Sigmoid colon (tissue), 7 donors: Measurements from ENCODE around the gene GBGT1. TPM values are rescaled to one million over a fixed set of nuclear protein-coding genes. Genes with fewer than 3 reads are reported as not detected.

Experiments
- DNase-seq: peaks from one replicate; pipeline ENCODE4 v3.0.0-alpha.2; 2019
- H3K27ac ChIP-seq, 4 donors: fragments of 200-600 bp; sonication (generic); one replicate each; pipeline ENCODE4 v1.5.1; 2016 to 2019; ENCODE audit warnings: mild to moderate bottlenecking in 1 of 4
- H3K27me3 ChIP-seq, 3 donors: fragments of 200-600 bp; sonication (generic); one replicate each; pipeline ENCODE4 v1.5.1; 2019; ENCODE audit warnings: mild to moderate bottlenecking in 1 of 3
- H3K36me3 ChIP-seq, 4 donors: fragments of 200-600 bp; sonication (generic); one replicate each; pipeline ENCODE4 v1.5.1; 2016 to 2019
- H3K4me1 ChIP-seq, 4 donors: fragments of 200-600 bp; sonication (generic); one replicate each; pipeline ENCODE4 v1.5.1; 2017 to 2019
- H3K4me3 ChIP-seq, 4 donors: fragments of 200-600 bp; sonication (generic); one replicate each; pipeline ENCODE4 v1.5.1; 2017 to 2019; ENCODE audit warnings: mild to moderate bottlenecking in 2 of 4, moderate library complexity in 1 of 4
- H3K9me3 ChIP-seq, 4 donors: fragments of 200-600 bp in 3 of 4; sonication (generic) in 3 of 4; one replicate each; pipeline versions ENCODE4 v1.5.1 to v1.6.1; 2013 to 2019
- CTCF ChIP-seq, 4 experiments: fragments of 450-650 bp in 3 of 4; fragments of 200-600 bp in 1 of 4; IDR thresholded peaks; one replicate each; pipeline ENCODE4 v1.5.1; 2016 to 2019; ENCODE audit warnings: antibody characterized with exemption in 4 of 4, mild to moderate bottlenecking in 3 of 4, moderate library complexity in 2 of 4
- EP300 ChIP-seq, 4 donors: sonication (generic); formaldehyde crosslinking; IDR thresholded peaks; one replicate each; pipeline ENCODE4 v1.6.1; 2017; ENCODE audit warnings: antibody characterized with exemption in 4 of 4
- POLR2A ChIP-seq, 2 donors: fragments of 450-650 bp; IDR thresholded peaks; one replicate each; pipeline ENCODE4 v1.6.1; 2016; ENCODE audit warnings: antibody characterized with exemption in 2 of 2, mild to moderate bottlenecking in 2 of 2, moderate library complexity in 2 of 2
- POLR2AphosphoS5 ChIP-seq, 4 donors: sonication (generic); formaldehyde crosslinking; IDR thresholded peaks; one replicate each; pipeline ENCODE4 v1.6.1; 2017; ENCODE audit warnings: antibody characterized with exemption in 4 of 4
- WGBS, 2 donors: extraction: QIAGEN DNeasy Blood & Tissue Kit; methylation state at CpG; one replicate each; pipeline ENCODE4 v1.1.7; 2013; 5-methylcytosine and 5-hydroxymethylcytosine counted together
- intact Hi-C: fragments of 100-400 bp; cut with DNase I; formaldehyde crosslinking; loops from one replicate; pipeline ENCODE4 v1.15.1; 2023
- polyA plus RNA-seq, 3 donors: library from polyadenylated mRNA; stranded (reverse); fragments of 200-250 nt; gene quantifications; one replicate each; pipeline ENCODE4 v1.2.3, GENCODE V29; 2013
- total RNA-seq, 4 donors: library from RNA; depleted of rRNA; stranded (reverse); fragments of >200 nt; gene quantifications; one replicate each; pipeline ENCODE4 v1.1.0, GENCODE V29; 2016
- donor health status: healthy with polysubstance abuse.
- donor health status: Bipolar disorder and iron deficiency.
- donor health status: healthy.

GBGT1 gene
- total and polyA plus RNA-seq, 7 donors: 4.2 to 31.1 (median 9.9) TPM

GRCh38 chr9:133189826-133190225, 26.1 kb upstream of the GBGT1 start:
- Histone ChIP-seq H3K4me1 (peaks cover 0 to 2% (median 1%) of the 10 kb centered on the region in 4 donors), H3K36me3 (no peaks in the 10 kb centered on the region), H3K4me3 (no peak overlapping the region), H3K27ac (no peak overlapping the region), H3K27me3 (peaks cover 0 to 22% (median 8%) of the 10 kb centered on the region in 3 donors), H3K9me3 (no peaks in the 10 kb centered on the region)
- intact Hi-C loops: no loop called here
- TF ChIP-seq EP300 (IDR thresholded peaks at IDR 0.05): no peak
- TF ChIP-seq CTCF (IDR thresholded peaks at IDR 0.05): no peak
- TF ChIP-seq POLR2AphosphoS5 (IDR thresholded peaks at IDR 0.05): no peak
- TF ChIP-seq POLR2A (IDR thresholded peaks at IDR 0.05): no peak
- no peak for DNase-seq
- WGBS, 2 donors: 85 to 92% methylated on average over 8 of the region's 8 CpGs

- intact Hi-C loops: no loop called here
- Histone ChIP-seq H3K27me3 (peaks cover 0 to 28% (median 8%) of the 10 kb centered on the region in 3 donors), H3K36me3 (no peaks in the 10 kb centered on the region), H3K4me3 (no peak overlapping the region), H3K4me1 (peaks cover 0 to 5% (median 2%) of the 10 kb centered on the region in 4 donors), H3K27ac (no peak overlapping the region), H3K9me3 (no peaks in the 10 kb centered on the region)
- 88 to 89% methylated on average over 7 of the region's 7 CpGs for WGBS, 2 donors
- DNase-seq: peak; percentile 44
- TF ChIP-seq POLR2A (IDR thresholded peaks at IDR 0.05) (no peak), POLR2AphosphoS5 (IDR thresholded peaks at IDR 0.05) (no peak), EP300 (IDR thresholded peaks at IDR 0.05) (no peak), CTCF (IDR thresholded peaks at IDR 0.05) (no peak)
Measured at GRCh38 chr9:133188843-133189180, 25.1 kb upstream of the GBGT1 start.

GRCh38 chr9:133188006-133188842, 24.5 kb upstream of the GBGT1 start:
- Histone ChIP-seq H3K27me3 (peaks cover 0 to 29% (median 8%) of the 10 kb centered on the region in 3 donors), H3K9me3 (no peaks in the 10 kb centered on the region), H3K36me3 (no peaks in the 10 kb centered on the region), H3K4me1 (peaks cover 0 to 5% (median 2%) of the 10 kb centered on the region in 4 donors), H3K27ac (no peak overlapping the region), H3K4me3 (no peak overlapping the region)
- peak; percentile 40 for DNase-seq
- intact Hi-C loops: no loop called here
- TF ChIP-seq POLR2AphosphoS5 (IDR thresholded peaks at IDR 0.05): no peak
- no peak for TF ChIP-seq EP300 (IDR thresholded peaks at IDR 0.05)
- no peak for TF ChIP-seq POLR2A (IDR thresholded peaks at IDR 0.05)
- TF ChIP-seq CTCF (IDR thresholded peaks at IDR 0.05): no peak
- WGBS, 2 donors: 48 to 49% methylated on average over 21 of the region's 21 CpGs

- intact Hi-C loops: no loop called here
- H3K36me3 ChIP-seq: no peaks in the 10 kb centered on the region
- H3K27me3 ChIP-seq: peaks cover 0 to 32% (median 8%) of the 10 kb centered on the region in 3 donors
- H3K4me3 ChIP-seq: no peak overlapping the region
- no peak overlapping the region for H3K27ac ChIP-seq
- WGBS, 2 donors: 90 to 91% methylated on average over 10 of the region's 10 CpGs
- DNase-seq: peak; percentile 36
- TF ChIP-seq EP300 (IDR thresholded peaks at IDR 0.05): no peak
- TF ChIP-seq POLR2AphosphoS5 (IDR thresholded peaks at IDR 0.05): no peak
- TF ChIP-seq CTCF (IDR thresholded peaks at IDR 0.05): no peak
- TF ChIP-seq POLR2A (IDR thresholded peaks at IDR 0.05): no peak
- H3K9me3 ChIP-seq: no peaks in the 10 kb centered on the region
- peaks cover 0 to 5% (median 2%) of the 10 kb centered on the region in 4 donors for H3K4me1 ChIP-seq
Measured at GRCh38 chr9:133187561-133188005, 23.9 kb upstream of the GBGT1 start.
